ENCODE measurements around the gene GALNS.

GRCh38 chr16:88888057-88888456 lies 31.3 kb upstream of the GALNS start:
- TF ChIP-seq CTCF (IDR thresholded peaks at IDR 0.05) (no peak), EZH2 (IDR thresholded peaks at IDR 0.05; ENCODE audit: borderline replicate concordance, insufficient read depth, low read depth, low read length, poor library complexity, severe bottlenecking) (no peak)

All from B cell (primary cell).